Neural progenitor cell (in vitro differentiated cells): ENCODE measurements around the gene FN3KRP. TPM values are rescaled to one million over a fixed set of nuclear protein-coding genes. Genes with fewer than 3 reads are reported as not detected.

Experiments used
- DNase-seq: peaks from one replicate; pipeline ENCODE4 v3.0.0-alpha.2; 2016; ENCODE audit warnings: low spot score
- H2AFZ ChIP-seq: fragments of 200-600 bp; sonication (generic); replicated peaks from 2 replicates; pipeline ENCODE4 v1.6.1; 2016; ENCODE audit warnings: antibody characterized with exemption
- H3F3A ChIP-seq: fragments of 200-600 bp; sonication (generic); 2 replicates; pipeline ENCODE4 v1.6.1; 2016; ENCODE audit warnings: antibody characterized with exemption, low read depth
- H3K27ac ChIP-seq: fragments of 200-600 bp; sonication (generic); 2 replicates; pipeline ENCODE4 v1.5.1; 2016; ENCODE audit warnings: mild to moderate bottlenecking
- H3K27me3 ChIP-seq: fragments of 200-600 bp; sonication (generic); 2 replicates; pipeline ENCODE4 v1.6.1; 2016; ENCODE audit warnings: mild to moderate bottlenecking, moderate library complexity
- H3K36me3 ChIP-seq: fragments of 200-600 bp; sonication (generic); 2 replicates; pipeline ENCODE4 v1.5.1; 2016
- H3K4me1 ChIP-seq: fragments of 200-600 bp; sonication (generic); 2 replicates; pipeline ENCODE4 v1.6.1; 2016; ENCODE audit warnings: mixed run types
- H3K4me2 ChIP-seq: fragments of 200-600 bp; sonication (generic); 2 replicates; pipeline ENCODE4 v1.6.1; 2016
- H3K4me3 ChIP-seq: fragments of 200-600 bp; sonication (generic); 2 replicates; pipeline ENCODE4 v1.5.1; 2016
- H3K79me2 ChIP-seq: fragments of 200-600 bp; sonication (generic); 2 replicates; pipeline ENCODE4 v1.6.1; 2016; ENCODE audit warnings: low read depth
- H3K9ac ChIP-seq: fragments of 200-600 bp; sonication (generic); 2 replicates; pipeline ENCODE4 v1.6.1; 2016
- H3K9me3 ChIP-seq: fragments of 200-600 bp; sonication (generic); 2 replicates; pipeline ENCODE4 v1.5.1; 2016; ENCODE audit warnings: low read depth
- H4K20me1 ChIP-seq: fragments of 200-600 bp; sonication (generic); 2 replicates; pipeline ENCODE4 v1.6.1; 2016; ENCODE audit warnings: low read depth
- H3K27ac Mint-ChIP-seq: 3 replicates; pipeline ENCODE4 v1.8.0; 2021; ENCODE audit warnings: mixed read lengths
- H3K27me3 Mint-ChIP-seq: 2 replicates; pipeline ENCODE4 v1.8.0; 2022; ENCODE audit warnings: low read depth, mild to moderate bottlenecking, inconsistent platforms, moderate library complexity, mixed read lengths; ENCODE audit not compliant: insufficient read depth
- H3K36me3 Mint-ChIP-seq: 3 replicates; pipeline ENCODE4 v1.8.0; 2021; ENCODE audit warnings: mixed read lengths
- H3K4me1 Mint-ChIP-seq: 3 replicates; pipeline ENCODE4 v1.8.0; 2021; ENCODE audit warnings: mixed read lengths
- H3K4me3 Mint-ChIP-seq: 3 replicates; pipeline ENCODE4 v1.8.0; 2021; ENCODE audit warnings: mild to moderate bottlenecking, moderate library complexity, mixed read lengths
- H3K9me3 Mint-ChIP-seq: 3 replicates; pipeline ENCODE4 v1.8.0; 2020; ENCODE audit warnings: mixed read lengths
- EZH2 ChIP-seq: fragments of 200-600 bp; sonication (generic); IDR thresholded peaks from 2 replicates; pipeline ENCODE4 v1.6.1; 2017; ENCODE audit warnings: antibody characterized with exemption, mild to moderate bottlenecking, moderate library complexity
- EZH2phosphoT487 ChIP-seq: fragments of 200-600 bp; sonication (generic); IDR thresholded peaks from 2 replicates; pipeline ENCODE4 v1.6.1; 2017; ENCODE audit warnings: antibody characterized with exemption
- total RNA-seq: library from RNA; depleted of rRNA; stranded (reverse); fragments of >200 nt; gene quantifications from 2 replicates; pipeline ENCODE4 v1.2.3, GENCODE V29; 2015; ENCODE audit warnings: low replicate concordance
- TF ChIP-seq, protein P1 (sequence below): fragments of 200-600 bp; sonication (generic); IDR thresholded peaks from 2 replicates; pipeline ENCODE4 v1.5.1; 2017; ENCODE audit warnings: antibody characterized with exemption, mild to moderate bottlenecking

FN3KRP gene
- total RNA-seq, 1 donor from 2014 or later: 19.2 TPM

DNA sequence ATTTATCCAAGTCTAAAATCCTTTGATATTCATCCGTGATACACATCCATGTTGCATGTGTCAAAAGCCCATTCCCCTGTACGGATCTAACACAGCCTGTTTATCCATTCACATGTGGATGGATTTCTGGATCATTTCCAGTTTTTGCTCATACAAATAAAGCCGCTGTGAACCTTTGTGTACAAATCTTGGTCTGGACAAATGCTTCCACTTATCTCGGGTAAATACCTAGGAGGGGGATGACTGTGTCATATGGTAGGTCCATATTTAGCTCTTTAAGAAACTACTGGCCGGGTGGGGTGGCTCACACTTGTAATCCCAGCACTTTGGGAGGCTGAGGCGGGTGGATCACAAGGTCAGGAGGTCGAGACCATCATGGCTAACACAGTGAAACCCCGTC is 29.0 kb downstream of the FN3KRP start:
- peaks cover 2% of the 10 kb centered on the region for H3K9me3 ChIP-seq
- H3K27ac ChIP-seq: no peak overlapping the region
- peaks cover 3% of the 10 kb centered on the region for H3K4me1 Mint-ChIP-seq

DNA sequence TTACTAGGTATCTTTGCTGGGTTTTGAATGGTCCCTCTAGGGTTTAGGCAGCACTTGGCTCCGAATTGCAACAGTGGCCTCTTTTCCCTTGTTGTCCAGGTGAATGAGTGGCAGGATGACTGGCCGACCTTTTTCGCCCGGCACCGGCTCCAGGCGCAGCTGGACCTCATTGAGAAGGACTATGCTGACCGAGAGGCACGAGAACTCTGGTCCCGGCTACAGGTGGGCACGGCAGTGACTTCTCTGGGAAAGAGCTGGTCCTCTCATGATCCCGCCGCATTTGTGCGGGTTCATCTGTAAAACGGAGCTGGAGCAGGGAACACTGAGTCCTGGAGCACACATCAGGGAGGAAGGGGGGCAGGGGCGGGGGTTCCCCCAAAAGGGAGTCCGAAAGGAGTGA is 32.2 kb downstream of the FN3KRP start:
- peaks cover 12% of the 10 kb centered on the region for H3K4me1 Mint-ChIP-seq

More for the DNA sequence above, 29.0 kb downstream of the FN3KRP start:
- Histone ChIP-seq H4K20me1 (no peaks in the 10 kb centered on the region), H3K4me2 (no peak overlapping the region), H3F3A (peaks cover 11% of the 10 kb centered on the region), H3K4me1 (no peaks in the 10 kb centered on the region), H2AFZ (no peak overlapping the region), H3K9ac (no peak overlapping the region), H3K79me2 (no peaks in the 10 kb centered on the region), H3K36me3 (peaks cover 8% of the 10 kb centered on the region), H3K4me3 (no peak overlapping the region), H3K27me3 (peaks cover 19% of the 10 kb centered on the region)
- no peak for TF ChIP-seq EZH2
- TF ChIP-seq EZH2phosphoT487: no peak
- TF ChIP-seq, protein P1, sequence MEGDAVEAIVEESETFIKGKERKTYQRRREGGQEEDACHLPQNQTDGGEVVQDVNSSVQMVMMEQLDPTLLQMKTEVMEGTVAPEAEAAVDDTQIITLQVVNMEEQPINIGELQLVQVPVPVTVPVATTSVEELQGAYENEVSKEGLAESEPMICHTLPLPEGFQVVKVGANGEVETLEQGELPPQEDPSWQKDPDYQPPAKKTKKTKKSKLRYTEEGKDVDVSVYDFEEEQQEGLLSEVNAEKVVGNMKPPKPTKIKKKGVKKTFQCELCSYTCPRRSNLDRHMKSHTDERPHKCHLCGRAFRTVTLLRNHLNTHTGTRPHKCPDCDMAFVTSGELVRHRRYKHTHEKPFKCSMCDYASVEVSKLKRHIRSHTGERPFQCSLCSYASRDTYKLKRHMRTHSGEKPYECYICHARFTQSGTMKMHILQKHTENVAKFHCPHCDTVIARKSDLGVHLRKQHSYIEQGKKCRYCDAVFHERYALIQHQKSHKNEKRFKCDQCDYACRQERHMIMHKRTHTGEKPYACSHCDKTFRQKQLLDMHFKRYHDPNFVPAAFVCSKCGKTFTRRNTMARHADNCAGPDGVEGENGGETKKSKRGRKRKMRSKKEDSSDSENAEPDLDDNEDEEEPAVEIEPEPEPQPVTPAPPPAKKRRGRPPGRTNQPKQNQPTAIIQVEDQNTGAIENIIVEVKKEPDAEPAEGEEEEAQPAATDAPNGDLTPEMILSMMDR: no peak
- Mint-ChIP-seq H3K27me3 (peaks cover 3% of the 10 kb centered on the region), H3K4me3 (no peak overlapping the region), H3K9me3 (peaks cover 39% of the 10 kb centered on the region), H3K27ac (no peak overlapping the region), H3K36me3 (peaks cover 37% of the 10 kb centered on the region)
- DNase-seq: no peak

DNA sequence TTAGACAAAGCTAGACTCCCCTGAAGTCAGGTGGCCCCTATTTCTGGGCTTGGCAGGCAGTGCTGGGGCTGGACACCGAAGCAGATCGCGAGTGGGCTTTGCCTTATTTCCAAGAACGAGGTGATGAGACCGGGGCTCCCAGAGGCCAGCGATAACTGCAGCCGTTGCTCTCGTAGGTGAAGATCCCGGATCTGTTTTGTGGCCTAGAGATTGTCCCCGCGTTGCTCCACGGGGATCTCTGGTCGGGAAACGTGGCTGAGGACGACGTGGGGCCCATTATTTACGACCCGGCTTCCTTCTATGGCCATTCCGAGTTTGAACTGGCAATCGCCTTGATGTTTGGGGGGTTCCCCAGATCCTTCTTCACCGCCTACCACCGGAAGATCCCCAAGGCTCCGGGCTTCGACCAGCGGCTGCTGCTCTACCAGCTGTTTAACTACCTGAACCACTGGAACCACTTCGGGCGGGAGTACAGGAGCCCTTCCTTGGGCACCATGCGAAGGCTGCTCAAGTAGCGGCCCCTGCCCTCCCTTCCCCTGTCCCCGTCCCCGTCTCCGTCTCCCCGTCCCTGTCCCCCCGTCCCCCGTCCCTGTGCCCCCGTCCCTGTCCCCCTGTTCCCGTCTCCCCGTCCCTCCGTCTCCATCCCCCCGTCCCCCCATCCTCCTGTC is 33.9 kb downstream of the FN3KRP start:
- Histone ChIP-seq H3K79me2 (peaks cover 29% of the 10 kb centered on the region), H4K20me1 (peaks cover 27% of the 10 kb centered on the region), H3F3A (peaks cover 31% of the 10 kb centered on the region), H3K4me1 (peaks cover 21% of the 10 kb centered on the region), H3K9ac (no peak overlapping the region), H3K27me3 (peaks cover 27% of the 10 kb centered on the region), H3K36me3 (no peaks in the 10 kb centered on the region), H3K4me2 (peak overlapping the region; percentile 47), H3K27ac (no peak overlapping the region), H3K4me3 (peak overlapping the region; percentile 22), H2AFZ (no peak overlapping the region), H3K9me3 (no peaks in the 10 kb centered on the region)
- Mint-ChIP-seq H3K27me3 (peaks cover 6% of the 10 kb centered on the region), H3K4me1 (peaks cover 27% of the 10 kb centered on the region), H3K36me3 (peaks cover 8% of the 10 kb centered on the region), H3K27ac (no peak overlapping the region), H3K4me3 (peak overlapping the region; percentile 76), H3K9me3 (peaks cover 17% of the 10 kb centered on the region)
- TF ChIP-seq EZH2phosphoT487: no peak
- TF ChIP-seq, protein P1: no peak
- no peak for TF ChIP-seq EZH2
- DNase-seq: peak; percentile 55

More for the DNA sequence above, 32.2 kb downstream of the FN3KRP start:
- Histone ChIP-seq H3K4me1 (peaks cover 7% of the 10 kb centered on the region), H3K79me2 (peaks cover 14% of the 10 kb centered on the region), H2AFZ (no peak overlapping the region), H3K9me3 (no peaks in the 10 kb centered on the region), H3K4me3 (no peak overlapping the region), H3K4me2 (no peak overlapping the region), H4K20me1 (peaks cover 14% of the 10 kb centered on the region), H3K9ac (no peak overlapping the region), H3F3A (peaks cover 15% of the 10 kb centered on the region), H3K36me3 (no peaks in the 10 kb centered on the region), H3K27ac (no peak overlapping the region), H3K27me3 (peaks cover 27% of the 10 kb centered on the region)
- Mint-ChIP-seq H3K36me3 (peaks cover 15% of the 10 kb centered on the region), H3K27me3 (peaks cover 6% of the 10 kb centered on the region), H3K27ac (no peak overlapping the region), H3K4me3 (no peak overlapping the region), H3K9me3 (peaks cover 24% of the 10 kb centered on the region)
- TF ChIP-seq, protein P1: no peak
- TF ChIP-seq EZH2 (no peak), EZH2phosphoT487 (no peak)
- DNase-seq: no peak
